Kidney (tissue), 14 donors: ENCODE measurements around the gene PNMA5. TPM values are rescaled to one million over a fixed set of nuclear protein-coding genes. Genes with fewer than 3 reads are reported as not detected.
A peak's percentile ranks its signal among the peaks of the same experiment; 100 is the strongest.
"Not testable (repeated sequence)": the region's sequence is repeated elsewhere in the genome, so short reads cannot be mapped to it uniquely, and the experiment has no call there.

Experiments
- DNase-seq, 5 donors: peaks; one replicate each; pipeline ENCODE4 v3.0.0-alpha.2; 2013 to 2020
- FAIRE-seq: peaks from 2 replicates; lab custom pipeline; 2012; peaks lifted over from hg19 to GRCh38; lab: Jason Lieb, UNC
- H3K27ac ChIP-seq, 2 donors: one replicate each; pipeline ENCODE4 v1.7.0; 2013; ENCODE audit warnings: low read depth in 2 of 2, low read length in 2 of 2, inconsistent platforms in 1 of 2
- H3K27me3 ChIP-seq: one replicate; pipeline ENCODE4 v1.7.1; 2013; ENCODE audit warnings: low read length, inconsistent platforms; ENCODE audit not compliant: control insufficient read depth, insufficient read depth
- H3K36me3 ChIP-seq, 3 donors: one replicate each; pipeline versions ENCODE4 v1.7.0 to v1.7.1; 2013; ENCODE audit warnings: low read length in 3 of 3, control low read depth in 1 of 3, inconsistent platforms in 1 of 3; ENCODE audit not compliant: insufficient read depth in 3 of 3, control insufficient read depth in 2 of 3
- H3K4me1 ChIP-seq, 3 donors: one replicate each; pipeline versions ENCODE4 v1.7.0 to v1.7.1; 2013; ENCODE audit warnings: low read length in 3 of 3, inconsistent platforms in 1 of 3, low read depth in 1 of 3; ENCODE audit not compliant: control insufficient read depth in 2 of 3, insufficient read depth in 2 of 3
- H3K4me3 ChIP-seq, 3 donors: one replicate each; pipeline versions ENCODE4 v1.7.0 to v1.8.1; 2013; ENCODE audit warnings: low read length in 3 of 3, control low read depth in 1 of 3, inconsistent platforms in 1 of 3
- H3K9ac ChIP-seq, 3 donors: one replicate each; pipeline versions ENCODE4 v1.7.0 to v1.7.1; 2013; ENCODE audit warnings: low read length in 3 of 3, control low read depth in 1 of 3, inconsistent platforms in 1 of 3
- H3K9me3 ChIP-seq, 3 donors: one replicate each; pipeline versions ENCODE4 v1.7.0 to v1.7.1; 2013; ENCODE audit warnings: low read length in 3 of 3, control low read depth in 1 of 3, inconsistent platforms in 1 of 3; ENCODE audit not compliant: control insufficient read depth in 2 of 3, insufficient read depth in 1 of 3
- CTCF ChIP-seq: IDR thresholded peaks from 3 replicates; pipeline ENCODE4 v1.5.1; 2012; ENCODE audit warnings: mild to moderate bottlenecking, moderate library complexity, borderline replicate concordance; ENCODE audit not compliant: insufficient read depth; ENCODE audit errors: extremely low read depth
- intact Hi-C: fragments of 100-400 bp; cut with DNase I; formaldehyde crosslinking; loops from one replicate; pipeline ENCODE4 v1.11.1; 2022
- polyA plus RNA-seq: library from polyadenylated mRNA; stranded (reverse); fragments of 350-450 nt; fragmentation: Illumina TruSeq; extraction: RNeasy Lipid Tissue Mini Kit (QIAGEN cat#74804); gene quantifications from one replicate; pipeline ENCODE4 v1.2.3, GENCODE V29; 2014; ENCODE audit warnings: low read depth, low replicate concordance; ENCODE audit not compliant: insufficient read depth
- total RNA-seq: library from RNA; stranded (reverse); fragmentation: NEBNext Ultra II Directional; extraction: Animal tissue kit (Norgen Biotek cat#: 25700); gene quantifications from one replicate; pipeline ENCODE4 v1.2.1, GENCODE V29; 2021
- donor health status: control.
- donor health status: control.
- donor health status: control.
- donor health status: control.
- donor health status: control.
- donor health status: DM: yes; HTN: yes; CAD: no.
- donor health status: Normal renal cell carcinoma (clear cell type).

The PNMA5 gene
- total and polyA plus RNA-seq, 2 donors from 2014 or later: not detected

GRCh38 chrX:153004780-153005179, 10.9 kb upstream of the PNMA5 start:
- no peak for TF ChIP-seq CTCF
- Histone ChIP-seq H3K27ac (no peak overlapping the region), H3K27me3 (no peaks in the 10 kb centered on the region), H3K4me1 (no peaks in the 10 kb centered on the region), H3K36me3 (no peaks in the 10 kb centered on the region), H3K4me3 (no peak overlapping the region), H3K9me3 (no peaks in the 10 kb centered on the region), H3K9ac (no peak overlapping the region)
- intact Hi-C loops: no loop called here
- FAIRE-seq (no peak), DNase-seq (no peak)

GRCh38 chrX:153003981-153004380, 10.1 kb upstream of the PNMA5 start:
- Histone ChIP-seq H3K27ac (no peak overlapping the region), H3K27me3 (no peaks in the 10 kb centered on the region), H3K36me3 (no peaks in the 10 kb centered on the region), H3K9me3 (no peaks in the 10 kb centered on the region), H3K4me3 (no peak overlapping the region), H3K9ac (no peak overlapping the region), H3K4me1 (no peaks in the 10 kb centered on the region)
- DNase-seq (no peak), FAIRE-seq (peak; percentile 11)
- intact Hi-C loops: no loop called here
- no peak for TF ChIP-seq CTCF

GRCh38 chrX:153002182-153002581, 8.3 kb upstream of the PNMA5 start:
- not testable (repeated sequence) for H3K27me3 ChIP-seq, FAIRE-seq

GRCh38 chrX:152997337-152997736, 3.4 kb upstream of the PNMA5 start:
- no peaks in the 10 kb centered on the region for H3K36me3 ChIP-seq
- H3K27me3 ChIP-seq: no peaks in the 10 kb centered on the region
- FAIRE-seq: no peak
- intact Hi-C loops: no loop called here
- H3K4me3 ChIP-seq: no peak overlapping the region
- no peaks in the 10 kb centered on the region for H3K9me3 ChIP-seq
- H3K27ac ChIP-seq: no peak overlapping the region
- no peak overlapping the region for H3K9ac ChIP-seq
- no peak for TF ChIP-seq CTCF
- H3K4me1 ChIP-seq: no peaks in the 10 kb centered on the region
- DNase-seq: no peak

More at GRCh38 chrX:153002182-153002581, 8.3 kb upstream of the PNMA5 start:
- intact Hi-C loops, H3K36me3 ChIP-seq, H3K4me1 ChIP-seq, H3K27ac ChIP-seq, H3K9me3 ChIP-seq, DNase-seq, H3K4me3 ChIP-seq, H3K9ac ChIP-seq: not testable (repeated sequence)
